HG02623 (cell line): ENCODE measurements around the gene NFX1.
"Not testable (repeated sequence)": the region's sequence is repeated elsewhere in the genome, so short reads cannot be mapped to it uniquely, and the experiment has no call there.

Experiments
- ATAC-seq: cut with Tn5 transposase; IDR thresholded peaks from one replicate; pipeline ENCODE4 v1.9.1; 2021; ENCODE audit warnings: moderate library complexity; ENCODE audit not compliant: unreplicated experiment

The NFX1 gene

DNA sequence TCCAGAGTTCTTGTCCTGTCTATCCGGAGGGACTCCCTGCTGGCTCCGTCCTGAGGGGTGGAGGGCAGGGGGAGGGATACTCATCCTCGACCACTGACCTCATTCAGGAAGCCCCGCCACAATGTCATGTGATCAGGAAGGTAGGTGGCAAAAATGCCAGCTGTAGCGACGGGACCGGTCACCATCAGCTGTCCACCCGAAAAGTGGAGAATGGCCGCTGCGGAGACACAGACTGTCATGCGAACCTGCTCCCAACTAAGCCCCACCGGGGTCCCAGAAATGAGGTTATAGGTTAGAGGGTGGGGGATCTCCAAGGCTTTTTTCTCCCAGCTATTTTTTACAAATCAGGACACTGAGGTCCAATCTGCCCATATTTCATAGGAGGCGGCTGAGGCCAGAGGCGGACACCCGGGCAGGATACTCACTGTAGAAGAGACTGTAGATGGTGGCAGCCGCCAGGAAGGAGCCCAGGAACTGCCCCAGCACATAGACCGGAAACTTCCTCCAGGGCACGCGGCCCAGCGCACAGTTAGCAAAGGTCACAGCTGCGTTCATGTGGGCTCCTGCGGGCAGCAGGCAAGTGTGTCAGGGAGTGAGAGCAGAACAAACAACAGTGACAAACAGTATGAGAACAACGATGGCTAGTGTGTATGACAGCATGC, 95.8 kb downstream of the NFX1 start:
- ATAC-seq, result not testable (repeated sequence)

DNA sequence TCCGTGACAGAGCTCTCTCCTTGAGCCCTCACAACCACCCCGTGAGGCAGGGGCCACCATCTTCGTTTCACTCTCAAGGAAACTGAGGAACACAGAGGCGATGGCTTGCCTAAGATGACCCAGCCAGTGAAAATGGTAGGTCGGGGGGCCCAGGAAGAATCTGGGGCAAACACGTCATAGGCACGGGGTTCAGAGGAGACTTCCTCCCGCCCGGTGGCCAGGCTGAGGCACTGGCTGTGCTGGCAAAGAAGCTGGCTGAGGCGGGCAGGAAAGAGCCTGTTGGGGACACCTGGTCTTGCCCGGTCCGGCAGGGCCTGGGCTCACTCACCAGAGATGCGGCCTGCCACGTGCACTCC, 96.3 kb downstream of the NFX1 start:
- ATAC-seq, result not testable (repeated sequence)

DNA sequence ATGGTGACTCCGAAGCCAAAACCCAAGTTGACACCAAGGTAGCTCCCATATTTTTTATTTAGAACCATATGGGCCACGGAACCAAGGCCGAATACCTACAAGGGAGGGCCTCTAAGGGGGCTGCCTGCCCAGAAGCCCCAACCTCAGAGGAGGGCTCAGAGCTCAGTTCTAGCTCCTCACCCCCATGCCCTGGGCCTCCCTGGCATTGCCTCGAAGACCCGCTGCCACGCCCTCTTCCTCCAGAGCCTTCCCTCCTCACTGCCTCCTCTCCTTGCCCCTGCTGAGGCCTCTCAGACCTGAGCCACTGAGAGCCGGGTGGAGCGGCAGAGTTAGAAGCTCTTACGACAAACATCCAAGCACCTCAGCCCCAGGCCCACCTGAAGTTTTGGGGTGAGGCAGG, 96.7 kb downstream of the NFX1 start:
- not testable (repeated sequence) for ATAC-seq

DNA sequence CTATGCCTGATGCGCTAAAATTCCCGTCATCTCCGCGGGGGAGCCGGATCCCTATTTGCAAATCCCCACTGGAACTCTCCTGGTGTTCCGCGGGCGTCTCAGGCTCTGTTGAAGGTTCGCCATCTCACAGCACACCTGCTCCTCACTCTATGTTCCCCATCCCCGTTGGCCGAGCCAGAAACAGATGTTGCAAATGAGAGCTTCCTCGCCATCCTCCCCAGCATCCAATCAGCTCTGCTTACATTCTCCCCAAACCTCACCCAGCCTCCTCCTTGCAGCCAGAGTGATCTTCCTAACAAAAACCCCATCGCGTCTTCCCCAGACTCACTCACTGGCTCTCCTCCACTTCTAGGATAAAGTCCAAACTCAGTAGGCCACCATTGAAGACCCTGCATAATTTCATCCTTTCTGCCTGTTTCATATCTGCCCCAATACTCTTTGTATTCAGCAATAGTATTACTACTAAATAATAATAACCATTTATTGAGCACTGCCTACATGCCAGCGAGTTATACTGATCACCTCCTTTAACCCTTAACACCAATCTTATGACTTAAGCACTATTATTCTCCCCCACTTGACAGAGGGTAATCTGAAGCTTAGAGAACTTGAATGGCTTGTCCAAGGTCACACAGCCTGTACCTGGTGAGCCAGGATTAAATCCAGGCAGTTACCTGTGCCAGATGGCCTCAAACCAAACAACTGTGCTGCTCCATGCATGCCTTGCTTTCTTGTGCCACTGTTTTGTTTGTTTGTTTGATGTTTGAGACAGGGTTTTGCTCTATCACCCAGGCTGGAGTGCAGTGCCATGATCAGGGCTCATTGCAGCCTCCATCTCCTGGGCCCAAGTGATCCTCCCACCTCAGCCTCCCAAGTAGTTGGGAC, 98.0 kb downstream of the NFX1 start:
- ATAC-seq, result no peak

DNA sequence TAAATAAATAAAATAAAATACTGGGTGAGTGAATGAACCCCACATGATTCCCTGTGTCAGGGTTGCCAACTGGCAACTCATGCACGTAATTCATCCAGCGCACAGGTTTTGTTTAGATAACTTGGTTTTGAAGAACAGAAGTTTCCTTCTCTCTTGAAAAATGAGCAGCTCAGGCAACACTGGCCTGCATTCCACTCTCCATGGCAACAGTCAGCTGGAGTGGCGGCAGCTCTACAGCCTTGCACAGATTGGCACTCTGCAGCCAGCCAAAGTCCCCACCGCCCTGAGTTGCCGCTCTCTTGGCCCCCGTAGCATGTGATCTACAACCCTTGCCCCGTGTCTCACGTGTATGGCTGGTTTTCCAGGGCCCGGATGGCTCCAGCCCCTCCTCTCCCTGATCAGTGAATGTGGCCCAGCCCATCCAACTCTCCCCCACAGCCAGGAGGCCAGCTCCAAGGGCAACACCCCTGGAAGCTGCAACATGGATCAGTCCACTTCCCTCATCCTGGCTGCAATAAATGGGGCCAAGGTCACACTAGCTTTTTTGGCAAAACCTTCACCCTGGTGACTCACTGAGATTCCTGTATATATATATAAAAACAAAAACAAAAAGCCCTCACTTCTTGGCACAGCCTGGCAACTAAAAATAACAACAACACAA, 100.9 kb downstream of the NFX1 start:
- ATAC-seq, result not testable (repeated sequence)

DNA sequence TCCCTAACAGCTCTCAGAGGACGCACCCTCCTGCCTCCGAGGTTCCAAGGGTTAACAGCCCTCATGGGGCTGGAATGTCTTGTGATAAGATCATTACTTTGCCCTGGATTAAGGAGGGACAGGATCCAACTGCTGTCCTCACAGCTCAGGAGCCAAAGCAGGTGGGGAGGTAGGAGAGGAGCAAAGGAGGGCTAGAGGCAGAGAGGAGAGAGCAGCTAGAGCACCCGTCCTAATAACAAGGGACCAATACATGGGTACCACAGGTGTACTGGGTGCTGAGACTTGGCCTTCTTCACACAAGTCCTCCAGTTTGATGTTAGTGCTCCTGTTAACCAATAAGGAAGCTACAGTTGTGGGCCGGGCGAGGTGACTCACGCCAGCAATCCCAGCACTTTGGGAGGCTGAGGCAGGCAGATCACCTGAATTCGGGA, 102.3 kb downstream of the NFX1 start:
- not testable (repeated sequence) for ATAC-seq

DNA sequence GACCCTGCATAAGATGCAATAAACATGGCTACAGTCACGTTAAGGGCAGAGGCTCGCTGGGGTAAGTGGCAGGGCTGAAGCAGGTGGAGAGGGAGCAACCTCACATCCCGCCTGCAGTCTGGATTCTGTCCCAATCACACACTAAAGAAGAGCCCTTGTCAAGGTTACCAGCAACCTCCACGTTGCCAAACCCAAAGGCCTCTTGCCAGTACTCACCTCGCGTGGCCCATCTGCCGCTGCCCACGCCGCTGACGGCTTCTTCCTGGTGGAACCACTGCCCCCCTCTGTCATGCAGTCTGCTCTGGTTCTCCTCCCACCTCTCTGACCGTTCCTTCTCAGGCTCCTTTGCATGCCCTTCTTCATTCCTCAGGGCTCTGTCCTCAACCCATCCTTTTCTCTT, 103.3 kb downstream of the NFX1 start:
- no peak for ATAC-seq

DNA sequence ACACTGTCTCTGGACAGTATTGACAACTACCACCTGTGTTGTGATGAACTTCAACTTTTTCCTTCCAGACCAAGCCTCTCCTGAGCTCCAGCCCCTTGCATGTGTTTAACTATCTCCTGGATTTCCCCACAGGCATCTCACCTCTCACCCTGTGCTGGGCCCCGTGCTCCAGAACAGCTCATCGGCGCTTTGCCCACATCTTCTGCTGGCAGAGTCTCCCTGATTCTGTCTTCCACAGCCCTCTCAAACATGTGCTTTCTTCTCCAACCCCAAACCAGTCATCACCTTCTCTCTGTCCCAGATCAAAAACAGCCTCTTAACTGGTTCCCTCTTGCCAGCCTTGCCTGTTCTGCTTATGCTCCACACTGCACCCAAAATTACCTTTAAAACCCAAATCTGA, 103.7 kb downstream of the NFX1 start:
- ATAC-seq, result not testable (repeated sequence)

DNA sequence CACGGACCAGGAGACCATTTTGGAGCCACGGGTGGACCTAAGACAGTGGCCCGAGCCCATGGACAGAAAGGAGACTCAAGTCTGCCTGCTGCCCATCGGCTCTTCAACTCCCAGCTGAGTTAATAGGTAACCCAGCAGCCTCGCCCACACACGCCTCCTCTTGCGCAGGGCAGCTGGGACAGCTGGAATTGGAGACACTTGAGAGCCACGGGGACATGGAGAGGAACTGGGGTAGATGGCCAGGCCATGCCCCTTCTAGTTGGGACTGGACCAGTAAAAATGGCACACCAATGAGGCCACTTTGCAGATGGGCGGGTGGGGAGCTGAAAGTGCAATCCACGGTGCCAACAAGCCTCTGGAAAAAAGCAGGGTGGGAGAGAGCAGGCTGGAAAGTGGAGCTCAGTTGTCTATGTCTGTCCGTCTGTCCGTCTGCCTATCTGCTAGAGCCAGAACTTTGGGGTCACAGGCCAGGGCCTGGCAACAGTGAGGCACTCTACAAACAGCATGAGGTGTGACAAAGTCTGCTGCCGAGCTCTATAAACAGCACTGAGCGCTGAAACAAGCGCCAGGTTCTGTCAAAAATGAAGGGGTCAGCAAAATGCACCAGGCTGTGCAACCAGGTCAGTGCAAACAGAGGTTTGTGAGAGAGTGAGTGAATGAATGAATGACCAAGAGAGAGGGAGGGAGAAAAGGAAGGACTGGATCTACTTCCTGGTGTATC, 105.0 kb downstream of the NFX1 start:
- not testable (repeated sequence) for ATAC-seq

DNA sequence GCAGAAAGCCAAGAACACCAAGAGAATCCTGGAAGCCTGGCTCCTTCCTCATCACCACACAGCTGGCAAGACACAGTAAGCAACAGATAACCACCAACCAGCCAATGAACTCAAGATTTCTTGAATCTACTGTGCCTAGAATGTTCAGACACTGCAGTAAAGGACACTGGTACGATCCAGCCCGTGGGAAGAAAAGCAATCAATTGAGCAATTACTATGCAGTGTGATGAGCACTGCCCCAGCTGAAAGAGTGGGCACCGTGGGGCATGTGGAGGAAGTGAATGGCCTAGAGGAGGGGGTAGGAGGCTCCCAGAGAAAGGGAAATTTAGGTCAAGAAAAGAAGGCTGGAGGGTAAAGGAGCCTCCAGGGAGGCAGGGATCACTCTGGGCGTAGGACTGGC, 107.5 kb downstream of the NFX1 start:
- ATAC-seq, result not testable (repeated sequence)

DNA sequence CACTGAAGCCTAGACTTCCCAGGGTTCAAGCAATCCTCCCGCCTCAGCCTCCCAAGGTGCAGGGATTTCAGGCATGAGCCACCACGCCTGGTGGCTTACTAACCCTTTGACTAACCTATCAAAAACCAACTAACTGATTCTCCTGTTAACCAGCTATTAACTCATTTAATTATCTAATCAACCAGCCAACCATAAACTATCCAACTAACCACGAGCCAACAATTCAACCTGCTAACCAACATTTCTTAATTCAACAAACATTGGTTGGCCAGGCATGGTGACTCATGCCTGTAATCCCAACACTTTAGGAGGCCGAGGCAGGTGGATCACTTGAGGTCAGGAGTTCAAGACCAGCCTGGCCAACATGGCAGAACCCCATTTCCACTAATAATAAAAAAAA, 108.7 kb downstream of the NFX1 start:
- ATAC-seq, result not testable (repeated sequence)

DNA sequence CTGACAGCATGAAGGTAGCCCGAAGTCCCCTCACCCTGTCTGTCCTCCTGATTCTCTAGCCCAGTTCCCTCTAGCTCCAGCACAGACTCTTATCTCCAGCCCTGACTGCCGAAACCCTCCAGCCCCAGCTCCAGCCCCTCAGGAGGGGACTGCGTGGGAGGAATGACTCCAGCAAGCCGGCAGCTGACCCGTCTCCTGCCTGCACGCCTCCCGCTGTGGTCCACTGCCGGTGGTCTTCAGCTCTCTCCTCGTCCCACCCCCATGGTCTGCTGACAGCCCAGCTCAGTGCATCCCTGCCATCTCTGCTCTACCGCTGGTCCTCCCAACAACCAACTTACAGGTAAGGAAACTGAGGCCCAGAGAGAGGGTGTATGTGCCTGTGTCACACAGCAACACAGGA, 111.5 kb downstream of the NFX1 start:
- not testable (repeated sequence) for ATAC-seq

DNA sequence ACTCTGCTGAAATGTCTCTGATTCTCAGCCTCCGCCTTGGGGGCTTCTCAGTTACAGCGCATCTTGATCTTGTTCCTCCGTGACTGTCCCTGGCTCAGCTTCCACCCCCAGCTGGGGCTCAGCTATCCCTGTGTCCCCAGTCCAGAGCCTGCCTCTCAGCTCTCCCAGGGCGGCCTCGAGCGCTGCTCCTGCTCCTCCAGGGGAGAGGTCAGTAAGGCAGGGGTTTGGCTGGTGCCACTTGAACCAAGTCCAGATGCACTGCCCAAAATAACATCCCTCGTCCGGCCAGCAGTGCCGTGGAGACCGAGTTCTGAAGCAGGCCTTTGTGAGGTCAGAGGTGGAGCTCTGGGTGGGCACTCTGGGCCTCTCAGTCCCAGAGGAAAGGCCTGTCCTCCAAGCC, 112.1 kb downstream of the NFX1 start, which contains the start of gene AQP7:
TSS of gene AQP7 (minus strand) at position 198 of the 400 bp plus-strand sequence. CDS start 1,306 bp downstream, outside the sequence.
- ATAC-seq, result not testable (repeated sequence)

DNA sequence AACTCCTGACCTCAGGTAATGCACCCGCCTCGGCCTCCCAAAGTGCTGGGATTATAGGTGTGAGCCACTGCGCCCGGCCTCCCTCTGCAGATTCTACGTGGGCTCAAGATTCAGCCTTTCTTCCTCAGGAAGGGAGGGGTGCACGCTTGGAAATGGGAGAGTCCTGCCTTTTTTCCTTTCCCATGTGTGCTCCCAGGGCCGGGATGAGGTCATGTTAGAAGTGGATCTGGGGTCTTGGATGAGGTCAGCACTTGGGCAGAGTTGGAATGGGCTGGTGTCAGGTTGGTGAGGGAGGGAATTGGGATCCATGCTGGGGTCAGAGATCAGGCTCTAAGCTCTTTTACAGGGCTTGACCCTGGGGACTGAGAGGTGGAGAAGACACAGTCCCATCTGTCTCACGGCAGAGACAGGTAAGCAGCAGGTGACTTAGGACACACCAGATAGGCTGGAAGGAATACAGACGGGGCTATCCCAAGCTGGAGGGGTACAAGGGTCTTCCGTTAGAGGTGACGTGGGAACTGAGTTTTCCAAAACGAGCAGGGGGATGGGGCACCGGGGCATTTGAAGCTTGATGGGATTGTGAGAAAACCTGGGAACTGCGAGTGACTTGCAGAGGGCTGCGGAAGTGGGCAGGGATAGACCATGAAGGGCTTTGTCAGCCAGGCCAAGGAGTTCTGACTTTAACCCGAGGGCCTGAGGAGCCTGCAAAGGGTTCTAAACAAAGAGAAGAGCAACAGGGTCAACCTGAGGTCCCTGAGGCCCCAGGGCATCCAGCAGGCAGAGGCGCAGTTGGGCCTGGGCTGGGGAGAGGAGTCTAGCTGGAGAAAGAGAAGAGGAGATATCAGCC, 113.8 kb downstream of the NFX1 start:
- ATAC-seq, result no peak

DNA sequence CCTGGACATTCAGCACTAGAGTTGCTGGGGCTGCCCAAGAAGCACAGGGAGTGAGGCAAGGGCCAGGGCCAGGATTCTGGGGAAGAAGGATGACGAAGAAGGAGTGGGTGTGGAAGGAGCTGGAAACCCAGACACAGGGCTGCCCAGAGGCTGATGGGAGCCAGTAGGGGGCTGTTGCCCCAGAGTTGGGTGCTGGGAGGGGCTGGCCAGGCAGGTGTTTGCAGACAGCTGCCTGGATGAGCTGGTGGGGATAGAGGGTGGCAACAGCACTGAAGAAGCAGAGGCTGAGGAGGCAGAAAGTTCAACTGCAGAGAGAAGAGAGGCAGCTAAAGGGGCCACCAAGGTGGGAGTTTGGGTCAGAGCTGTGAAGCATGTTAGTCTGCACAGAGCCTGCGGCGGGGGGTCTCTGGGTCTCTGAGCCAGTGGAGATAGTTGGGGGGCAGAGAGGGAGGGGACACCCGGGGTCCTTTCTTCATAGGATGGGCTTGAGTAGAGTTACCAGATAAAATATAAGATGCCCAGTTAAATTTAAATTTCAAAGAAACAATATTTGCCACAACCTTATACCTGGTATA, 114.6 kb downstream of the NFX1 start:
- ATAC-seq, result no peak

DNA sequence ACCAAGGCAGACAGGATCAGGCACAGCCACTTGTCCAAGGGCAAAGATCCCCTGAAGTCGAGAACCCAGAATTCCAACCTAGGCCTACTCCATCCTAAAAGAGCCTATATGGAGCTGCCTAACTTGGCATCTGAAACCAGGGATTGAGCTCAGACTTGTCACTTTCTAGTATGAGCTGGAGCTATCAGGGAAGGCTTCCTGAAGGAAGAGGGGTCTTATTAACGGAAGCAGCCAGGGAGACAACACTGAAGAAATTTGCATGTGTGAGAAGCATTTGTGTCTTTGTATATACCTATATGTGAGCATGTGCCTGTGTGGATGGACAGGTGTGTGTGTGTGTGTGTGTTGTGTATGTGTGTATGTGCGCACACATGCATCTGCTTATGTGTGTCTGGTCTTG, 116.7 kb downstream of the NFX1 start:
- ATAC-seq, result no peak

DNA sequence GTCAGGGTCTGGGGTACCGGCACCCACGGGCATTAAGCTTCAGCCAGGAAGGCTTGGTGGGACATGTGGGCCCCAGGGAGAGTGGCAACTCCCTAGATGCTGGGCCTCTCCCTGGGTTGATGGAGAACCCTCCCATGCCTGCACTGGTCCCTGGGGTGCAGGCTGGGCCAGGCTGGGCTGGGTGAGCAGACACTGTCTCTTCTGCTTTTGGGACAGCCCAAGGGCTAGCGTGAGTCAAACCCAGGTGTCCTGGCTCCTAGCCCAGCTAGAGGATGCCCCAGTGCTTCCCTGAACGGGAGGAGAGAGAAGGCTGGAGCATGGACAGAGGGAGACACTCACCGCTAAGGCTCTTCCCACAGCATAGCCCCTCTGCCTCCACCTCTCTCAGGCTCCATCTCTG, 117.8 kb downstream of the NFX1 start:
- ATAC-seq, result no peak

DNA sequence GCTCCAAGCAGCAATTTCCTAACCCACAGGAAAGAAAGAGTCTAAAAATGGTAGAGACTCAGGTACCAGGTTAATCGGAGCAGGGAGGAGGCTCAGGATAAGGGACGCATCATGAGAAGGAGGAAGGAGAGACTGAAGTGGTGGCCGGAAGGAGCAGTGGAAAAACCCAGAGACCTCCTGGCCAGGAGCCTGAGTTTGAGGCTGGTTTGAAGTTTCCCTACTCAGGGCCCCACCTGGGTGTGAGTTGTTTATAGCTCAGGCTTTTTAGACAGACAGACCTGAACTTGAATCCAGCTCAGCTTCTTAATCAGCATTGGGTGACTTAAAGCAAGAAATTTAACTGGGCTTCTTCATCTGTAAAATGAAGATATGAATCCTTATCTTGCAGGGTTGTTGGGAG, 124.0 kb downstream of the NFX1 start:
- no peak for ATAC-seq

DNA sequence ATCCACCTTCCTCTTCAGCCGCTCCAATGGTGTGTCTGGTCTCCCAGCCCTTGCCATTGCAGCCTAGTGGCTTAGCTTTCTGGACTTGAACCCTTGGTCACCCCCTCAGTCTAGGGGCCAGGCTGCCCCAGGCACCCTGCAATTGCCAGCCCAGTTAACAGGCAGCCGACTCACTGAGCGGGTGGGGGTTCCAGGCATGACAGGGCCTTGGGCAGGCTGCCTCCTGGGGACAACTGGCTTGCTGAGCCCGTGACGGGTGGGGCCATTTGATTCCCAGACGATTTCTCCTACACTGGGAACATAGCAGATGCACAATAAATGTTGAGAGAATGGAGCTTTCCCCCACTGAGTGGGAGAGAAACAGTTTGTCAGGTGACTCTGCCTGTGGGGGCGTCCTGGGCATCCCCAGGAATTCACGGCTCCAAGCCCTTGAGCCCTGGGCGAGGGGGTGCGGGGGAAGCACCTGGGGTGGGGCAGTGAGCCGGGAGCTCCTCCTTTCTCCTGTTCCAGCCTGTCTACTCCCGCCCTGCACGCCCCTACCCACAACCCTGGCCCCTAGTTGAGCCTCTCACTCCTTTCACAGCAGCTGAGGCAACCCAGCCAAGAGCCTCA, 124.7 kb downstream of the NFX1 start:
- ATAC-seq, result no peak
